Left hindlimb (tissue), 1 donor: Measurements from ENCODE around the gene COL2A1.
A peak's percentile ranks its signal among the peaks of the same experiment; 100 is the strongest.

Experiments
- DNase-seq: peaks from one replicate; pipeline ENCODE4 v3.0.0-alpha.2; 2018

The COL2A1 gene

DNA sequence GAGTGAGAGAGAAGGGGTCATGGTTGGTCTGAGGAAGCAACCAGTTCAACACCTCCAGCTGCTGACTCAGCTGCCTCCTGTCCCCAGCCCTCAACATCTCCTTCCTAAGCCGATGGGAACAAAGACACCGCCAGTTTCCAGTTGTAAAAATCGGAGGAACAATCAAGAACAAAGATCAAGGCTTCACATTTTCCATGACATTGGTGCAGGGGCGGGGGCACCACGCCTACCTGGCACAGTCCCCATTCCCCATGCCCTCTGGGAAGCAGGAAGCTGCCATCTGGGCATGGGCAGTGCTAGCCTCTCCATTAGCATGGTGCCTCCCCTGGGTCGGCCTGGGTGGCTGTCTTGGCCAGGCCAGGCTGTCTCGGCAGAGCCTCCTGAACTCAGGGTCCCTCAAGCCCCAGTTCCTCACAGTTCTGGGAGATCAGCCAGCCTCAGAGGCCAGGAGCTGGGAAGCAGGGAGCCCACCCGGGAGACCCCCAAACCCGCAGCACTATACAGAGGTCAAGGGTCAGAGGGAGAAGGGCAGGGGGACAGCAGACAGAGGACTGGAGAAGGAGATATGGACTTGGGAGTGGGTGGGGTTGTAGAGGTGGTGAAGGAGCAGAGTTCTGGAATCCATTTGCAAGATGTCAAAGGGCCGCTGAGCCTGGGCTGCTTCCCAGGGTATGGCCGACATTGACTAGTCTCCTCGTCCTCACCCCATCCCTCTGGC, 60.5 kb downstream of the COL2A1 start:
- no peak for DNase-seq

GRCh38 chr12:47942614-47943225, 61.6 kb downstream of the COL2A1 start:
- no peak for DNase-seq

GRCh38 chr12:47941871-47942613, 62.2 kb downstream of the COL2A1 start:
- DNase-seq, result peak; percentile 65

GRCh38 chr12:47941475-47941780, 62.8 kb downstream of the COL2A1 start:
- no peak for DNase-seq

DNA sequence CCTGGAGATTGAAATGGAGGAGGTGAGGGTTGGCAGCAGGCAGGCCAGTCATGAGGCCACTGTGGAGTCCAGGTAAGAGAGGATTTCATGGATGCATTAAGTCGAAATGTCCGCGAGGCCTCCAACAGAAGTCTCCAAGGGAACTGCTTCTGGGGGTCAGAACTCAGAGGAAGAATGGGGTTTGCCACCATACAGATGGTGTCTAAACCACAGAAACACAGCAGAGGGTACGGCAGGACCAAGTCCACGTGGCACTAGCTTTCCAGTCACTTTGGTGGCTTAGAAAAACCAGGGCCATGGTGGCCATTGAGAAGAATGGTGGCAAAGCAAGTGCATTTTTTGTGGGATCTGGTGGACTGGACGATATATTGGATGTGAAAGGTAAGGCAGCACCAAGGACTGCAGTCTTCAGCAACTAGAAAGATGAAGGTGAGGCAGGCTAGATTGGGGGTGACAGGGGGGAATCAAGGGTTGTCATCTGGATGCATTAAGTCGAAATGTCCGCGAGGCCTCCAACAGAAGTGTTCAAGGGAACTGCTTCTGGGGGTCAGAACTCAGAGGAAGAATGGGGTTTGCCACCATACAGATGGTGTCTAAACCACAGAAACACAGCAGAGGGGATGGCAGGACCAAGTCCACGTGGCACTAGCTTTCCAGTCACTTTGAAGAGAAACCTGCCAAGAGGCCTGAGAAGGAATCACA, 63.4 kb downstream of the COL2A1 start:
- DNase-seq, result no peak

DNA sequence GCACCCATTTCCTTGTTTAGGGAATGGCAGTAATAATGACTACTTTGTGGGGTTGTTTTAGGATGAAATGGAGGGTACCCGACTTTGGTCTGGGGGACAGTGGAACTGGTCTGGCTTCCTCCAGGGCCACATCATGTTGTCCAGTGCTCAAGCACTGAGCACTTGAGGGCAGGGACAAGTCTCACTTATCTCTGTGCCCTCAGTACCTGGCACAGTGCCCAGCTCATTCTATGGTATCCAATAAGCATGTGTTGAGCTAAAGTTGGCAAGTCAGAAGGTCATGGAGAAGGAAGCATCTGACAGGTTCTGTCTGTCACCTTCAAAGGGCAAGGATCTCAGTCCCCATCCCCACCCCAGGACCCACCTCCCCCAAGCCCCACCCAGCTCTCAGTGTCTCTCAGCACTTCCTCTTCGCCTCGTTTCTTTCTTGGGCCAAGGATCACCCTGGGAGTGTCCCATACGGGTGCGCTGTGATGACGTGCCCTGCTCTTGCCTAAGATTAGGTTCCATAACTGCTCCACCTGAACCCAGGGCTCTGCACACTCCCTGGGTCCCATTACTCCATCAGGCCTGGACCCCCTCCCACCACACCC, 65.2 kb downstream of the COL2A1 start:
- DNase-seq, result no peak

- no peak for DNase-seq
These were observed 65.7 kb downstream of the COL2A1 start for GRCh38 chr12:47938594-47938993.

GRCh38 chr12:47938093-47938492, 66.2 kb downstream of the COL2A1 start:
- no peak for DNase-seq

GRCh38 chr12:47935184-47935583, 69.1 kb downstream of the COL2A1 start:
- peak; percentile 88 for DNase-seq

GRCh38 chr12:47931187-47931586, 73.1 kb downstream of the COL2A1 start:
- no peak for DNase-seq

DNA sequence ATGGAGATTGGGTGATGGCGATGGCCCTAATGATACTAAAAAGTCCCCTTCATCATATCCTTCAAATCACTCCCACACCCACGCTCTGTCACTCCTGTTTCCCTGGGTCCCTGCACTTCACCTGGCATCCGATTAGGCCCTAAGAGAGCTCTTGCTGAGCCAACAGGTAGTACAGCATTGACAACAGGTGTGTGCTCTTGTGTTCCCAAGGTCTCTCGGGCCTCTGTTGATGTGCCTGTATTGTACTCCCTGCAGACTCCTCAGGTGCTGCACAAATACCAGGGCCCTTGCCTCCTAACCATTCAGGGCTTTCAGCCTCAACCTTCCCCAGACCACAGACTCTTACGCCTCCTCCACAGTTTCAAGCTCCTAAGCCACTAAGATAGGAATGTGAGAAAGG, 73.6 kb downstream of the COL2A1 start:
- DNase-seq, result no peak

GRCh38 chr12:47927346-47927745, 76.9 kb downstream of the COL2A1 start:
- DNase-seq, result no peak
